Heart right ventricle (tissue), 16 donors: ENCODE results near the gene CFTR. TPM values are rescaled to one million over a fixed set of nuclear protein-coding genes. Genes with fewer than 3 reads are reported as not detected.

Source experiments
- ATAC-seq, 8 donors: fragments of 200-7000 bp; cut with Tn5 transposase; one replicate each; pipeline ENCODE4 v1.9.1; 2020; ENCODE audit warnings: mild to moderate bottlenecking in 8 of 8, moderate library complexity in 8 of 8, moderate number of reproducible peaks in 1 of 8
- DNase-seq, 2 donors: peaks; one replicate each; pipeline ENCODE4 v3.0.0-alpha.2; 2020
- H3K27ac ChIP-seq, 10 donors: fragments of 200-600 bp; sonication (generic) in 2 of 10; one replicate each; pipeline versions ENCODE4 v1.5.0 to v1.8.0; 2020 to 2022; ENCODE audit warnings: mild to moderate bottlenecking in 3 of 10
- H3K27me3 ChIP-seq, 7 donors: fragments of 200-600 bp; one replicate each; pipeline ENCODE4 v1.8.0; 2021 to 2022; ENCODE audit warnings: mild to moderate bottlenecking in 2 of 7
- H3K36me3 ChIP-seq, 9 donors: fragments of 200-600 bp; sonication (generic) in 1 of 9; one replicate each; pipeline versions ENCODE4 v1.5.0 to v1.8.0; 2020 to 2022; ENCODE audit warnings: mild to moderate bottlenecking in 2 of 9
- H3K4me1 ChIP-seq, 9 donors: fragments of 200-600 bp; sonication (generic) in 1 of 9; one replicate each; pipeline versions ENCODE4 v1.5.0 to v1.8.0; 2020 to 2022; ENCODE audit warnings: mild to moderate bottlenecking in 4 of 9
- H3K4me3 ChIP-seq, 10 donors: fragments of 200-600 bp; sonication (generic) in 2 of 10; one replicate each; pipeline versions ENCODE4 v1.5.0 to v1.8.0; 2020 to 2022; ENCODE audit warnings: mild to moderate bottlenecking in 7 of 10, moderate library complexity in 2 of 10
- H3K9me3 ChIP-seq, 11 donors: fragments of 200-600 bp in 10 of 11; sonication (generic) in 2 of 11; one replicate each; pipeline versions ENCODE4 v1.5.0 to v1.8.0; 2013 to 2022; ENCODE audit warnings: mild to moderate bottlenecking in 2 of 11, control low read depth in 1 of 11, moderate library complexity in 1 of 11
- CTCF ChIP-seq, 9 donors: fragments of 200-600 bp; sonication (generic) in 2 of 9; IDR thresholded peaks; one replicate each; pipeline versions ENCODE4 v1.5.0 to v1.8.0; 2021 to 2022; ENCODE audit warnings: antibody characterized with exemption in 9 of 9, mild to moderate bottlenecking in 5 of 9, moderate library complexity in 1 of 9
- WGBS, 2 donors: extraction: QIAGEN DNeasy Blood & Tissue Kit; methylation state at CpG; one replicate each; pipeline ENCODE4 v1.1.7; 2013; ENCODE audit warnings: inconsistent platforms in 1 of 2; 5-methylcytosine and 5-hydroxymethylcytosine counted together
- intact Hi-C, 10 donors: fragments of 100-400 bp; cut with DNase I; formaldehyde crosslinking; loops; one replicate each; pipeline versions ENCODE4 v1.11.1 to v1.14.2; 2022
- polyA plus RNA-seq, 2 donors: library from polyadenylated mRNA; stranded (reverse); fragments of 200-250 nt; gene quantifications; one replicate each; pipeline ENCODE4 v1.2.3, GENCODE V29; 2013
- total RNA-seq, 10 donors: library from RNA; stranded (reverse); fragmentation: NEBNext Ultra II Directional in 3 of 10; extraction: Animal tissue kit (Norgen Biotek cat#: 25700) in 3 of 10; gene quantifications; one replicate each; pipeline versions ENCODE4 v1.2.1 to v1.2.4, GENCODE V29; 2021 to 2023
- donor health status: Arrhythmogenic right ventricular cardiomyopathy.
- donor health status: ischemic (EF 13 %, LVEDD 7.1; RV severe dilation, severe dysfunction).
- donor health status: healthy with polysubstance abuse.
- donor health status: DM: no; HTN: yes; CAD: no.
- donor health status: DM: no; HTN: no; CAD: no.
- donor health status: ischemic (EF 25% LVEDD 6.9; RV normal size, moderate dysfunction).
- donor health status: ischemic (EF 25% LVEDD 5.7; RV mildly dilated, moderate dysfunction).
- donor health status: healthy.
- donor health status: DM: yes; HTN: yes; CAD: no.
- donor health status: Ischemic cardiomyopathy.
- donor health status: ischemic (EF 35%, LVEDD 5.7; RV mildly dilated, moderate dysfunction).
- donor health status: nonischemic (EF 11% LVEDD 7.7; RV severe dilation, severe dysfunction).
- donor health status: DM: yes; HTN: yes; CAD: no.
- donor health status: PGD.
- donor health status: ischemic (EF 29% LVEDD 5.4; RV normal size, mild dysfunction).
- donor health status: nonischemic (EF 23%, LVEDD 6.1; RV moderate dilation, normal function).

The CFTR gene
- total and polyA plus RNA-seq, 12 donors = 0.06 to 0.95 (median 0.25) TPM; not detected in 2

GRCh38 chr7:117544061-117544460 lies 64.2 kb downstream of the CFTR start:
- WGBS, 2 donors = 68 to 81% methylated on average over 2 of the region's 2 CpGs
- Histone ChIP-seq H3K4me3 (no peak overlapping the region), H3K9me3 (no peaks in the 10 kb centered on the region), H3K27ac (no peak overlapping the region), H3K4me1 (no peaks in the 10 kb centered on the region), H3K27me3 (no peaks in the 10 kb centered on the region), H3K36me3 (no peaks in the 10 kb centered on the region)
- intact Hi-C loops = no loop called here
- no peak for ATAC-seq
- TF ChIP-seq CTCF (IDR thresholded peaks at IDR 0.05) = no peak
- no peak for DNase-seq

- Histone ChIP-seq H3K9me3 (no peaks in the 10 kb centered on the region), H3K27ac (no peak overlapping the region), H3K4me3 (no peak overlapping the region), H3K27me3 (no peaks in the 10 kb centered on the region), H3K36me3 (no peaks in the 10 kb centered on the region), H3K4me1 (no peaks in the 10 kb centered on the region)
- DNase-seq (no peak), ATAC-seq (no peak)
- 83 to 88% methylated on average over 2 of the region's 2 CpGs for WGBS, 2 donors
- intact Hi-C loops = no loop called here
- no peak for TF ChIP-seq CTCF (IDR thresholded peaks at IDR 0.05)
Measured at GRCh38 chr7:117548035-117548434, 68.2 kb downstream of the CFTR start.

- H3K36me3 ChIP-seq = no peaks in the 10 kb centered on the region
- H3K9me3 ChIP-seq = no peaks in the 10 kb centered on the region
- no peak overlapping the region for H3K27ac ChIP-seq
- 52 to 72% methylated on average over 2 of the region's 2 CpGs for WGBS, 2 donors
- no peaks in the 10 kb centered on the region for H3K4me1 ChIP-seq
- ATAC-seq (no peak), DNase-seq (no peak)
- no peak for TF ChIP-seq CTCF (IDR thresholded peaks at IDR 0.05)
- no peaks in the 10 kb centered on the region for H3K27me3 ChIP-seq
- H3K4me3 ChIP-seq = no peak overlapping the region
- intact Hi-C loops = no loop called here
Measured at GRCh38 chr7:117550625-117551024, 70.8 kb downstream of the CFTR start.

- ATAC-seq = no peak
- intact Hi-C loops = no loop called here
Measured at GRCh38 chr7:117552660-117553059, 72.8 kb downstream of the CFTR start.

More at GRCh38 chr7:117552660-117553059, 72.8 kb downstream of the CFTR start:
- TF ChIP-seq CTCF (IDR thresholded peaks at IDR 0.05) = no peak
- H3K27me3 ChIP-seq = no peaks in the 10 kb centered on the region
- no peak overlapping the region for H3K27ac ChIP-seq
- H3K36me3 ChIP-seq = no peaks in the 10 kb centered on the region
- H3K9me3 ChIP-seq = no peaks in the 10 kb centered on the region
- H3K4me1 ChIP-seq = no peaks in the 10 kb centered on the region
- DNase-seq = no peak
- no peak overlapping the region for H3K4me3 ChIP-seq
